Activated naive CD4-positive, alpha-beta T cell treated with anti-CD3 and anti-CD28 coated beads, Interleukin-2, amount 50 U/mL, for 72 hours (primary cell): ENCODE results near the gene IGF1R. TPM values are rescaled to one million over a fixed set of nuclear protein-coding genes. Genes with fewer than 3 reads are reported as not detected.

ENCODE experiments used
- ATAC-seq, 2 donors: fragments of 150-1000 bp; cut with Tn5 transposase; 2 replicates each; pipeline ENCODE4 v1.10.0; 2021; ENCODE audit warnings: mild to moderate bottlenecking in 2 of 2, moderate library complexity in 2 of 2
- DNase-seq, 2 donors: peaks; one replicate each; pipeline ENCODE4 v3.0.0; 2021 to 2022; ENCODE audit warnings: low spot score in 2 of 2
- H3K27ac Mint-ChIP-seq, 2 donors: one replicate each; pipeline ENCODE4 v1.8.0; 2022; ENCODE audit warnings: mild to moderate bottlenecking in 2 of 2, mixed read lengths in 2 of 2
- H3K36me3 Mint-ChIP-seq, 2 donors: one replicate each; pipeline ENCODE4 v1.8.0; 2022; ENCODE audit warnings: mixed read lengths in 2 of 2
- H3K9me3 Mint-ChIP-seq, 2 donors: one replicate each; pipeline ENCODE4 v1.8.0; 2022; ENCODE audit warnings: mixed read lengths in 2 of 2
- total RNA-seq, 2 donors: library from RNA; stranded (reverse); gene quantifications; one replicate each; pipeline ENCODE4 v1.2.3, GENCODE V29; 2022

The IGF1R gene
- total RNA-seq, 2 donors from 2014 or later, result 35.6 to 39.4 TPM

DNA sequence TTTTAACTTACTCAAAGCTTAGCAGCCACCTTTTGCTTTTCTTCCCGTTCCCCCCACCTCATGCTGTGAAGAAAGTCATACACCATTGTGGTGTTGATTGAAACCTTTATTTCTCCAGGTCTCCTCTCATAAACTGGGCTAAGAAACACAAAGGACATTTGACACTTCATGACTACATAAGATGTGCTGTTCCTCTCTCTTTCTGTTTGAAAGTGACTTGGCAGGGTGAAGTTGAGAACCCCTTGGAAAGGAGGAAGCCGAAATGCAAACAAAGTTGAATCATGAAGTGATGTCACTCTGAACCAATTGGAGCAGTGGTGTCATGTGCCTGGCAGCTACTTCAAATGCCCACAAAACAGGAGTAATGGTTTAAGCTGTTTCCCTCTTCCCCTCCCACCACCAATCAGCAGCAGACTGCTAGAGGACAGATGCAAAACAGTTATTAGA, 174.7 kb downstream of the IGF1R start:
- peak in 1 of 2 donors; percentile 61 for ATAC-seq
- DNase-seq, result no peak
- no peak overlapping the region for H3K27ac Mint-ChIP-seq
- H3K9me3 Mint-ChIP-seq, result peaks cover 26 to 36% of the 10 kb centered on the region in 2 donors
- H3K36me3 Mint-ChIP-seq, result peaks cover 48 to 73% of the 10 kb centered on the region in 2 donors

DNA sequence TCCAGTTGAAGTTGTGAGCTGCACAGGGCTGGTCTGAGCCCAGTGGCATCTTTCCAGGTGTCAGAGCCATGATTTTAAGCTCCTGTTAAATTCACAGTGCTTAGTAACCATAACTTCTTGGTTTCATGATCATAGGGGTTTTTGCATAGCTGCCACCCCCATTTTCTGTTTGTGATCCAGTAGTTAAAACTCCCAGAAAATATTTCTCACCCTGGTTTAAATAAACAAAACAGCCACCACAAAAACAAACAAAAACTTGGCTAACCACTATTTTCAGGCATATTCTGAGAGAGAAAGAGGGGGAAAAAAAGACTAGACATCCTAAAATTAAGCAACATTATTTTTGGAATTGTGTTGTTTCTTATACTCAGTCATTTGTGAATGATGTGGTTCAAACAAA, 175.3 kb downstream of the IGF1R start:
- Mint-ChIP-seq H3K36me3 (peaks cover 52 to 72% of the 10 kb centered on the region in 2 donors), H3K27ac (no peak overlapping the region), H3K9me3 (peaks cover 27 to 36% of the 10 kb centered on the region in 2 donors)
- ATAC-seq (no peak), DNase-seq (no peak)

DNA sequence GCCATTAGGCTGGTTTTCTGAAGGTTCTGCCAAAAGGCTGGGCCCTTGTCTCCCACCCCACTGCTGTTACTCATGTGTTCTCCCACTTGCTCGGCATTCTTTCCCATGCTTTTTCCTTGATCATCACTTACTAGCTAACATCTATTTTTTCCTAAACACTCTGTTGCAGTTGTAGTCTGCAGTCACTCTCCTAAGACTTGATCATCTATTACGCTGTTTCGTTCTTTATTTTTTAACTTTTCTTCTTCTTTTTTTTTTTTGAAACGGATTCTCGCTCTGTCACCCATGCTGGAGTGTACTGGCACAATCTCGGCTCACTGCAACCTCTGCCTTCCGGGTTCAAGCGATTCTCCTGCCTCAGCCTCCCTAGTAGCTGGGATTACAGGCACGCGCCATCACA, 176.3 kb downstream of the IGF1R start:
- Mint-ChIP-seq H3K27ac (peak overlapping the region in 1 of 2 donors; percentile 37), H3K36me3 (peaks cover 56 to 73% of the 10 kb centered on the region in 2 donors), H3K9me3 (peaks cover 27 to 32% of the 10 kb centered on the region in 2 donors)
- DNase-seq, result no peak
- no peak for ATAC-seq

DNA sequence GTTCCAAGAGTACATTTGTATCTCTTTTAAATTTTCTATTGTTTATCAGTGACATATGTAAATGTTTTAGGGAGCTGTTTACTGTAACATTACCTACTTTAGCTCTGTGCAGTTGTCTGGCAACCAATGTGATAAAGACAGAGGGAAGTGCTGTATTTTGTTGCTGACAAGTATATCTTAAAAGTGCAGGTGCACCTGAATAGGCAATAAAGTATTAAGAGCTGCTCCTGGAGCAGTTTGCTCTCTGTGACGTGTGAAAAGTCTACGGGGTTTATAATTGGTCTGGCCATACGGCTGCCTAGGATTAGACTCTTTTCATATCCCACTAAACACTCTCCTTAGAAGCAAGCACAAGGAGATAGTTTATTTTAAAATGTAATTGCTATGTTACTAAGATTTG, 178.3 kb downstream of the IGF1R start:
- peaks cover 37 to 40% of the 10 kb centered on the region in 2 donors for H3K9me3 Mint-ChIP-seq
- no peak overlapping the region for H3K27ac Mint-ChIP-seq
- no peak for DNase-seq
- peaks cover 66 to 81% of the 10 kb centered on the region in 2 donors for H3K36me3 Mint-ChIP-seq
- ATAC-seq, result no peak

DNA sequence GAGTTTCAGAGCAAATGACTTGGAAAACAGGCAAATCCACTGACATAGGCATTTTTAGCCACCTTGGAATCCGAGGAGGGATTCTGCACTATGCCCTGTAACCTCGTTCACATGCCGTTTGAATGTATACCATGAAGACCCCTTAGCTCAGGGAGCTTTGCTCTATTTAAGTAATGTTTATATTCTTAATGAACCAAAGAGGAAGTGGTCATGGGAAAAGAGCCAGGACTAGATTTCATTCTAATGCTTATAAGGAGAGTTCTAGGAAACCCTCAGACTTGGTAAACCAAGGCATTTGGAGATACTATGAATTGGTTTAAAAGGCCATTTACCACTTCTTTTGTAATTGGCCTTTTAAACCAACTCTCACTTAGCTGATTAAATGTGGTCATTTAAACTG, 178.9 kb downstream of the IGF1R start:
- peaks cover 40% of the 10 kb centered on the region in 2 donors for H3K9me3 Mint-ChIP-seq
- ATAC-seq (no peak), DNase-seq (no peak)
- peaks cover 66 to 81% of the 10 kb centered on the region in 2 donors for H3K36me3 Mint-ChIP-seq
- H3K27ac Mint-ChIP-seq, result no peak overlapping the region

DNA sequence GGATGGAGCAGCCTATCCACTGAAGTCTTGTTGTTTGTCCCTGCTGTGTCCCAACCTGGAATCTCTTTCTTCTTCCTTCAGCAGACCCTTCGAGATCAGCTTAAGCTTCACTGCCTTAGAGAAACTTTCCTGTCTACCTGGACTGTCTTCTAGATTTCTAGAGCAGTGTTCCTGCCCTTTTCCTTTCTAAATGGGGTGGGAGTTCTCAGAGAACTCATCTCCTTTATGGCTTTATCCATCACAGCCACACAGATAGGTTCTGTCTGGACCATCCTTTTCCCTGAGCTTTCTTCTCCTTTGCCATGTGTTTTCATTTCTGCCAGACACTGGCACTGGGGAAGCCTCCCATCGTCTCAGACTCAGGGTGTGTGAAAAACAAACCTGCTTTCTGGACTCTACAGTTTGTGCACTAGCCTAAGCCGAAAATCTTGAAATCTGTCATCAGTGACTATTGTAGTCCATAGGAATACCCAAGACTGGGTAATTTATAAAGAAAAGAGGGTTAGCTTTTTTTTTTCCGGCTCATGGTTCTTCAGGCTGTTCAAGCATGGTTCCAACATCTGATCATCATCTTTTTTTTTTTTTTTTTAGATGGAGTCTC, 181.8 kb downstream of the IGF1R start:
- Mint-ChIP-seq H3K9me3 (peaks cover 42 to 45% of the 10 kb centered on the region in 2 donors), H3K36me3 (peaks cover 69 to 79% of the 10 kb centered on the region in 2 donors), H3K27ac (no peak overlapping the region)
- no peak for DNase-seq
- no peak for ATAC-seq

DNA sequence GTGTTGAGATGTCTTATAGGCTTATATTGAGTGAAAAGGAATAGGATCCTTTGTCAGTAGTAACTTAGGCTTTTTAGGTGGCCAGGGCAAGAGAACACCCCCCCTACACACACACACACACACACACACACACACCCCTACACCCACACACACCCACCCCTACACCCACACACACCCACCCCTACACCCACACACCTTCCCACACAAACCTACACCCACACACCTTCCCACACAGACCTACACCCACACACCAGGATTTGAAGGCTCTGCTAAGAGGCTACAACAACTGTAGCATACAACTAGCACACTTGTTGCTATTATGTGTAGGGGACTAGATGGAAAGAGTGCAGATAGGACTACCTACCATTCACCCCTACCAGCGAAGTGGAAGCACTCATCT, 186.6 kb downstream of the IGF1R start:
- no peak overlapping the region for H3K27ac Mint-ChIP-seq
- H3K36me3 Mint-ChIP-seq, result peaks cover 52 to 84% of the 10 kb centered on the region in 2 donors
- ATAC-seq (no peak), DNase-seq (no peak)
- H3K9me3 Mint-ChIP-seq, result peaks cover 33 to 46% of the 10 kb centered on the region in 2 donors

DNA sequence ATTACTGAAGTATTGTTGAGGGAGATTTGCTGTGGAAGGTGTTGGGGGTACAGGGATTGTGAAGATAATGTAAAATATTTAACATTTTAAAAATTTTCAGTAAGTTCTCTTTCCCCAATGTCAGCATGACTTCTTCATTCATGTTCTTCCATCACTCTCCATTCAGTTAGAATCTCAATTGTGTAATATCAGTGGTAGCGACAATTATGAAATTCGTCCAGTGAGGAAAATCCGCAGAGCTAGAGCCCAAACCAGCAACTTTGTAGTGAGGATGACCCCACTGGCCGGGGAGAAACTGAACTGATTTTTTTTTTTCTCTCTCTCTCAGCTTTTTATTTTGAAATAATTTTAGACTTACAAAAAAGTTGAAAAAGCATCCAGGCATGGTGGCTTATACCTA, 187.5 kb downstream of the IGF1R start:
- Mint-ChIP-seq H3K9me3 (peaks cover 29 to 43% of the 10 kb centered on the region in 2 donors), H3K27ac (no peak overlapping the region), H3K36me3 (peaks cover 43 to 80% of the 10 kb centered on the region in 2 donors)
- no peak for DNase-seq
- ATAC-seq, result no peak

DNA sequence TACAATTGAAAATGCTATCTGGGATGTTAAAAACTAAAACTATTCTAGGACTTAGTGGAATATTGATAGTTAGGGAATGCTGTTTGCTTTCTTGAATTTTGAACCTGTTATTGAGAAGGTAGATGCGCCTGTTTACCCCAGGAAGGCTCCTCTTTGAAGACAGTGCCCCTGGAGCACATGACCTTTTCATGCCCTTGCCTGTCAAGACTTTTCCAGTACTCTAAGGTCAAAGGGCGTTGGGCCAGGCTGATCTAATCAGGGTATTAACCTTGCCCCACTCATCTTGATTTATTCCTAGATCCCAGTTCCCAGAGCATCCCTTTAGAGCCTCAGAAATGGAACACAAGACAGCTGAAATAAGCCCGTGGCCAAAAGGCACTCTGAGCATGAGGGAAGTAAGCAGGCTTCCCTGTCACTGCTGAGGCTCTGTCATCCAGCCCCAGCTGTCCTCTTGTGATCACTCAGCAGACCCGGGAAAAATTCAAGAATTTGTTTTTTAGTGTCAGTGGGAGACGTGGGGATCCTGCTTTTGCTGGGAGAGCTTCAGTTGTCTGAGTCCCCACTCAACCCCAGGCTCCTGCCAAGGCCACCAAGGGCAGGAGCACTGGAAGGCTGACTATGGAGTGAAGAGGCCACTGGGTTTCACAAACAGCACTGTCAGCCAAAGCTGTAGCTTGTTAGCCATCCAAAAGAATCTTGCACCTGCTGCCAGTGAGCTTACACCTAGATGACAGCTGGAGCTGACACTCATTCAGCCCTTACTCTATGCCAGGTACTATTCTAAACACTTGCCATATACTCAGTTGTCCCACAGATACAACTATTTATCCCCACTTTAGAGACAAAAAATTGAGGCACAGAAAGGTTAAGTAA, 190.3 kb downstream of the IGF1R start:
- ATAC-seq, result no peak

DNA sequence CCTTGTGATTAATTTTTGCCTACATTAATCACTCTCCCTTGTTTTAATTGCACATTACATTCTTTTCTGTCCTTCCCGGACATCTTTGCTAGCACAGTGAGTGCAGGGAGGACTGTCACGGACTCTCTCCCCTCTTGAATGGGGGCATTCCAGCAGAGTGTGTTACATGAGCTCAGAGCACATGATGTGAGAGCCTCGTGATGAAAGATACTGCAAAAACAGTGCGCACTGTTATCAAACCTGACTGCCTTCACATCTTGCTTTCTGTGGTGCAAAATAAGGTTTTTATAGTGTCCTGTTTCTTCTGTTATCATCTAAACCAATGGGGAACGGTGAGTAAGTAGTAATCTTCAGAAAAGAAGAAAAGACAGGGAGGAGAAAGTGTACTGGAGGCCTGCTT, 191.7 kb downstream of the IGF1R start:
- no peak for DNase-seq
- Mint-ChIP-seq H3K36me3 (peaks cover 11 to 43% of the 10 kb centered on the region in 2 donors), H3K27ac (peak overlapping the region; percentile 25 to 59), H3K9me3 (peaks cover 4 to 12% of the 10 kb centered on the region in 2 donors)
- ATAC-seq, result no peak

More for the DNA sequence above, 190.3 kb downstream of the IGF1R start:
- Mint-ChIP-seq H3K9me3 (peaks cover 11 to 20% of the 10 kb centered on the region in 2 donors), H3K27ac (no peak overlapping the region), H3K36me3 (peaks cover 18 to 55% of the 10 kb centered on the region in 2 donors)
- no peak for DNase-seq

DNA sequence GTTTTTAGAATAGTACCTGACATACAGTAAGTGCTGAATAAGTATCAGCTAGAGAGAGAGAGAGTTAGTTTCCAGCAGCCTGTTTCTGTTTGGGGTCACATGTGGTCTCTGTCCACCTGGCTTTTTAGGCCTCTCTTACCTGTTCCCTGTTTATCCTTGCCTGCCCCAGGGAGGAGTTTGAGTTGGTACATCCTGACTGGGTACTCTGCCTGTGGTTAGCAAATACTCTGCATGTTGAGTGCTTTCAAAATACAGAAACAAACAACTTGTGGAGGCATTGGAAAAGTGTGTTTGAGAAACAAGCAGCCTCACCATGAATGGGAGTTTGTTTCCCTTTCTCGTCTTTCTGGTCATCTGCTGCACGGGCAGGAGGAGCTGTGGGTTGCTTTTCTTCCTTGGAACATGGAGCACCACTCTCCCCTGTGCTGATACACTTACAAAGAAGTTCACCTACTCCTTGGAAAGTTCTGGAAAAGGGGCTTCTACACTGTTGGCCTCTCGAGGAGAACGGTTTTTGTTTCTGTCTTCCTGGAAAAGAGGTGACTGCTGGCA, 193.2 kb downstream of the IGF1R start:
- Mint-ChIP-seq H3K27ac (peak overlapping the region; percentile 12 to 73), H3K9me3 (peaks cover 0 to 7% of the 10 kb centered on the region in 2 donors), H3K36me3 (peaks cover 11 to 30% of the 10 kb centered on the region in 2 donors)
- DNase-seq (no peak), ATAC-seq (no peak)

DNA sequence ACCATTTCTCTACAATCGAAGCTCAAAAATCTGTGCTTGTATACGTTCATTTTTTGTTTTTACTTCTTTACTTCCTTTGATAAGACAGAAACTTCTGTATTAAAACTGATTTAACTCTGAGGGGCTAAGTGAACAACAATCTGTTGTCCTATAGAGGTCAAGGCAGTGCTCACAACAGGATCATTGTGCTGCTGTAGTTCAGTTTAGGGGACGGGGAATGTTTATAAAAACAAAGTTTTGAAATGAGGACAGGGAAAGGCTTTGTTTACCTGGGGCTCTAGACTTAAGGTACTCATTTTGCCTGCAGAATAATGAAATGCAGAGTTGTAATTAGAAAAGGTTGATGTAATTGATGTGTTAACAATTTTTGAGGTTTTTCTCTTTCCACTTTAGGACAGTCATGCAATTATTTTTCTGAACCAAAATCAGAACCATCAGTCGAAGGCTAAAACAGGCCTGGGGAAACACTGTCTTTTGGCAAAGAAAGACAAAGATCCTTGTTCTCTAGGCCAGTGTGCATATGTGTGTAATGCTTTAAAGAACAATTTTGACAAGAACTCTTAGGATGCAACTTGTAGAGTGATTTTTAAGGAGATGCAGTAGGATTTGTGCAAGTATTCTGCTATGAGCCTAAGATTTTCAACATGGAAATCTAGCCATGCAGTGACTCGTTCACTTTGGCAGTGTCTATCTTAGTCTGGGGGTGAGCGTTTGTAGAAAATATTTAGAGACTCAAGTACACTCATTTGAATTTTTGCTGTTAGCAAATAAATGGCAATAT, 194.0 kb downstream of the IGF1R start:
- DNase-seq (no peak), ATAC-seq (no peak)
- Mint-ChIP-seq H3K36me3 (peaks cover 4 to 21% of the 10 kb centered on the region in 2 donors), H3K9me3 (peaks cover 0 to 3% of the 10 kb centered on the region in 2 donors), H3K27ac (no peak overlapping the region)

DNA sequence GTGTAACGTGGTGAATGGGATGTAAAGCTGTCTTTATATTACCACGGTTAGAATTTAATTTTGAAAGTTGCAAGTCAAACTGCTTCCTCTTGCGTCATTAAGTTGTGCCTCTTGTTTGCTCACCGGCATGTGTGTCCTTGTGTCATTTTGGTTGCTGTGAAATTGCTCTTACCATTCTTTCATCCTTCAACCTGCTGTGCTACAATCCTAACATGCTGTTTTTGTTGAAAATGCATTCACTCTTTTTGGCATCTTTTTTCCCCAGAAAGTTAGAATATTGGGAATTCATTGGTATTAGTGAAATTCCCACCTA, 194.6 kb downstream of the IGF1R start:
- ATAC-seq, result no peak

DNA sequence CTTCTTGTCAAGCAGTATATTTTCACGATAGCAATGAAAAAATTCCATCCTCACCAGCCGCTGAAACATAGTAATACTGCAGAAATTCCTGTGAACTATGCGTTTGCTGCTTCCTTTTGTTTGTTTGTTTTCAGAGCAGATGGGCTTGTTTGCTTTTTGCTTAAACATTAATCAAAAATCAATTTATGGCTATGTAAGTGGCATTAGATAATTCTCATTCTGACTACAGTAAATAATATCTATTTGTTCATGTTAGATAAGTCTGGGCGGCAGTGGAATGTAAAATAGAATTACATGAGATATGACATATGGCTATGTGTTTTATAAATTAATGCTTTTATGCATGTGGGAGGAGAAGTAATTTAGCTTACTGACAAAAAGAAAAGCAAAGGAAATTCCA, 195.5 kb downstream of the IGF1R start:
- Mint-ChIP-seq H3K36me3 (peaks cover 0 to 9% of the 10 kb centered on the region in 2 donors), H3K9me3 (peaks cover 0 to 3% of the 10 kb centered on the region in 2 donors), H3K27ac (peak overlapping the region in 1 of 2 donors; percentile 12)
- ATAC-seq (no peak), DNase-seq (no peak)

More for the DNA sequence above, 194.6 kb downstream of the IGF1R start:
- DNase-seq, result no peak
- H3K27ac Mint-ChIP-seq, result no peak overlapping the region
- H3K9me3 Mint-ChIP-seq, result peaks cover 0 to 3% of the 10 kb centered on the region in 2 donors
- H3K36me3 Mint-ChIP-seq, result peaks cover 0 to 15% of the 10 kb centered on the region in 2 donors

DNA sequence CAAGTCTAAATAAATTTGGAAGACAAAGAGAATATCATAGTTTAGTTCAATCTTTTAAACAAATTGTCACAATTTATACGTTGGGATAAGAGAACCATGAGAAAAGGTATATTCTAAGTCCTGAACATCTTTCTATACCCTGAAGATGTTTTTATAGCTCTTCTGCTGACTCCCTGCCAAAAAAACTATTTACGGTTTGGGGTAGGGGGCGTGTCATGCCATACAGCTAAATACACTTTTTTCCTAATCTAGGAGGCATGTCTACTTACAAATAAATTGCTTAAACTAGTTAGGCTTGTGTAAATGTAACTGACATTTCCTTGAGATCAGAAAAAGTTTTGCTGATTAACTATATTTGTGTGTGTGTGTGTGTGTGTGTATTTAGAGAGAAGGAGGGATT, 195.9 kb downstream of the IGF1R start:
- ATAC-seq, result no peak
- no peak for DNase-seq
- H3K9me3 Mint-ChIP-seq, result peaks cover 0 to 3% of the 10 kb centered on the region in 2 donors
- peak overlapping the region in 1 of 2 donors; percentile 12 for H3K27ac Mint-ChIP-seq
- peaks cover 0 to 9% of the 10 kb centered on the region in 2 donors for H3K36me3 Mint-ChIP-seq

DNA sequence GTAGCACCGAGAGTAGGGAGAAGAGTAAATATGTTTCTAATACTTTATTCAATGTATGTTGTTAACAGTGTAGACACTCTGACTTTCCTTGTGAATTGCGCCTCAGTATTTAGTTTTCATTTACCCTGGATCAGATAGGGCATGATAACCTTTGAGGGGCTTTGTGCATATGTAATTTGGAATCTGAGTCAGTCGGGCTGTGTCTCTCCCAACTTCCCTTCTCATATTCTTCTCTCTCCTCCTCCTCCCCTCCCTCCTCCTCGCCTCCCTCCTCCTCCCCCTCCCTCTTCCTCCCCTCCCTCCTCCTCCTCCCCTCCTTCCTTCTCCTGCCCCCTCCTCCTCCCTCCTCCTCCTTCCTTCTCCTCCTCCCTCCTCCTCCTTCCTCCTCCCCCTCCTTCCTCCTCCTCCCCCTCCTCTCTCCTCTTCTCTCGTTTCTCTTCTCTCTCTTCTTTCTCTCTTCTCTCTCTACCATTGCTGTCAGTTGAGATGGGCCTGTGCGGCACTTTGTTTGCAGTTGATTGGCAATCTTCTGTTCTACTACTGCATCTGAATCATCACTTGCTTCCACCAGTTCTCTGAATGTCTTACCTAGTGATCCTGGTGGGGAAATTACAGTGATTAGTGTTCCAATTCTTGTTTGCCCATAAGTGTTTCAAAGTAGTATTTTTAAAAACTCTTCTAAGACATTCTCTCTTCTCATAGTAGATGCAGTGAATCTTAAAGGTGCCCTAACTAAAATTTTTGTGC, 197.0 kb downstream of the IGF1R start:
- H3K36me3 Mint-ChIP-seq, result peaks cover 0 to 1% of the 10 kb centered on the region in 2 donors
- peak overlapping the region in 1 of 2 donors; percentile 80 for H3K27ac Mint-ChIP-seq
- ATAC-seq, result peak in 1 of 2 donors; percentile 43

More for the DNA sequence above, 197.0 kb downstream of the IGF1R start:
- no peak for DNase-seq
- no peaks in the 10 kb centered on the region for H3K9me3 Mint-ChIP-seq
